A673 (cell line): ENCODE data around the gene OR4D11. TPM values are rescaled to one million over a fixed set of nuclear protein-coding genes. Genes with fewer than 3 reads are reported as not detected.

Source experiments
- BruUV-seq: library from RNA; stranded (reverse); fragments of 400-500 nt; replicated peaks from 2 replicates; lab custom pipeline; 2021; lab: Mats Ljungman, UMichigan
- CTCF ChIA-PET: fragments of 300-600 bp; sonication (Branson Sonifier 250); formaldehyde crosslinking; loops from one replicate; lab custom pipeline; 2022; ENCODE audit warnings: antibody characterized with exemption; lab: Charles Lee
- POLR2A ChIA-PET: fragments of 300-600 bp; sonication (Branson Sonifier 250); formaldehyde crosslinking; loops from one replicate; lab custom pipeline; 2022; ENCODE audit warnings: antibody characterized with exemption; ENCODE audit not compliant: low non-redundant PET; lab: Charles Lee
- DNase-seq: peaks from one replicate; pipeline ENCODE4 v3.0.0-alpha.2; 2015; ENCODE audit warnings: low spot score
- H3K27ac ChIP-seq: fragments of 200-600 bp; sonication (generic); 2 replicates; pipeline ENCODE4 v1.5.1; 2016; ENCODE audit warnings: mixed run types, low read depth, mild to moderate bottlenecking, mixed read lengths, antibody characterized with exemption, low read length; ENCODE audit not compliant: poor library complexity, severe bottlenecking
- H3K27me3 ChIP-seq: fragments of 200-600 bp; sonication (generic); replicated peaks from 2 replicates; pipeline ENCODE4 v1.6.1; 2017; ENCODE audit warnings: mixed run types, low read depth, mild to moderate bottlenecking, mixed read lengths, antibody characterized with exemption, low read length; ENCODE audit not compliant: insufficient read depth, poor library complexity
- H3K36me3 ChIP-seq: fragments of 200-600 bp; sonication (generic); 2 replicates; pipeline ENCODE4 v1.6.1; 2016; ENCODE audit warnings: mixed run types, mild to moderate bottlenecking, mixed read lengths, antibody characterized with exemption, low read length; ENCODE audit not compliant: insufficient read depth, poor library complexity, severe bottlenecking
- H3K4me1 ChIP-seq: fragments of 200-600 bp; sonication (generic); 2 replicates; pipeline ENCODE4 v1.6.1; 2017; ENCODE audit warnings: mixed run types, mild to moderate bottlenecking, mixed read lengths, antibody characterized with exemption, low read length; ENCODE audit not compliant: insufficient read depth, poor library complexity, severe bottlenecking
- H3K4me3 ChIP-seq: fragments of 200-600 bp; sonication (generic); 2 replicates; pipeline ENCODE4 v1.5.1; 2016; ENCODE audit warnings: low read depth, mixed run types, mild to moderate bottlenecking, mixed read lengths, low read length; ENCODE audit not compliant: poor library complexity, severe bottlenecking
- H3K9me3 ChIP-seq: fragments of 200-600 bp; sonication (generic); 2 replicates; pipeline ENCODE4 v1.6.1; 2016; ENCODE audit warnings: mixed run types, low read depth, mild to moderate bottlenecking, mixed read lengths, antibody characterized with exemption, low read length; ENCODE audit not compliant: poor library complexity, severe bottlenecking
- CTCF ChIP-seq: fragments of 300-800, 200-600 bp; sonication (generic); conservative IDR thresholded peaks from 2 replicates; pipeline ENCODE4 v1.5.1; 2017; ENCODE audit warnings: low read depth, mild to moderate bottlenecking, antibody characterized with exemption, low read length, moderate library complexity, mixed read lengths
- EZH2 ChIP-seq: fragments of 200-600 bp; sonication (generic); IDR thresholded peaks from 2 replicates; pipeline ENCODE4 v1.6.1; 2017; ENCODE audit warnings: borderline replicate concordance, low read depth, mild to moderate bottlenecking, mixed read lengths, antibody characterized with exemption, low read length; ENCODE audit not compliant: poor library complexity, severe bottlenecking
- intact Hi-C: fragments of 100-400 bp; cut with micrococcal nuclease; formaldehyde crosslinking; loops from one replicate; pipeline ENCODE4 v1.10.0; 2022; ENCODE audit not compliant: unreplicated experiment
- total RNA-seq: library from RNA; stranded (reverse); gene quantifications from 2 replicates; pipeline ENCODE4 v1.2.3, GENCODE V29; 2021

Gene OR4D11
- total RNA-seq, 1 experiment from 2014 or later, result not detected

- no peaks in the 10 kb centered on the region for H3K4me1 ChIP-seq
- no peak within 1 kb of the TSS for H3K27ac ChIP-seq
- POLR2A ChIA-PET, result no interaction called here
- BruUV-seq, result no TSS peak
- H3K27me3 ChIP-seq, result peaks cover 18% of the 10 kb centered on the region
- TF ChIP-seq CTCF (no peak), EZH2 (no peak)
- intact Hi-C loops, result no loop called here
- H3K9me3 ChIP-seq, result no peaks in the 10 kb centered on the region
- H3K36me3 ChIP-seq, result no peaks in the 10 kb centered on the region
- CTCF ChIA-PET, result no interaction called here
- no peak for DNase-seq
- no peak within 1 kb of the TSS for H3K4me3 ChIP-seq
These were observed 30.4 kb upstream of the OR4D11 start, which contains the start of gene OR4D10 for GRCh38 chr11:59473015-59473414. Gene OR4D10, plus strand, starts transcription at chr11:59473315. Its CDS starts 4,115 bp downstream, at chr11:59477430.

GRCh38 chr11:59475176-59475575, 28.2 kb upstream of the OR4D11 start:
- H3K27ac ChIP-seq, result no peak overlapping the region
- BruUV-seq, result no TSS peak
- ChIA-PET CTCF (no interaction called here), POLR2A (no interaction called here)
- H3K4me3 ChIP-seq, result no peak overlapping the region
- no peaks in the 10 kb centered on the region for H3K4me1 ChIP-seq
- no peak for DNase-seq
- intact Hi-C loops, result no loop called here
- no peaks in the 10 kb centered on the region for H3K9me3 ChIP-seq
- TF ChIP-seq EZH2, result no peak
- no peak for TF ChIP-seq CTCF
- H3K36me3 ChIP-seq, result no peaks in the 10 kb centered on the region
- H3K27me3 ChIP-seq, result peaks cover 29% of the 10 kb centered on the region

DNA sequence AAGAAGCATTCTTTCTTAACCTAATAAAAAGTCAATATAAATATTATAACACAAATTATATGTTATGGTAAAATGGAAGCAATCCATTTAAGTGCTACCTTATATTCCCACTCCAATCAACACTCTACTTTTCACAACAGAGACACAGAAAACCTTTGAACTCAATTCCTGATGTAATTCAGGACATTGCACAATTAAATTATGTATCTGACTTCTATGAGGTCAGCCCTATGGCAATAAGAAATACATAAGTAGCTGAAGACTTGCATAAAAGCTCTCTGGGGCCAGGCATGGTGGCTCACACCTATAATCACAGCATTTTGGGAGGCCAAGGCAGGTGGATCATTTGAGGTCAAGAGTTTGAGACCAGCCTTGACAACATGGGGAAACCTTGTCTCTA, 23.5 kb upstream of the OR4D11 start:
- no peaks in the 10 kb centered on the region for H3K36me3 ChIP-seq
- H3K27me3 ChIP-seq, result peaks cover 35% of the 10 kb centered on the region
- no peak for DNase-seq
- BruUV-seq, result no TSS peak
- POLR2A ChIA-PET, result interaction anchor here (0.6 kb wide), 1 partner anchor 308 kb away, joined by 3 read pairs; the partner anchor contains the start of gene DTX4
- intact Hi-C loops, result no loop called here
- TF ChIP-seq EZH2 (no peak), CTCF (no peak)
- H3K27ac ChIP-seq, result no peak overlapping the region
- CTCF ChIA-PET, result no interaction called here
- H3K4me1 ChIP-seq, result no peaks in the 10 kb centered on the region
- no peak overlapping the region for H3K4me3 ChIP-seq
- H3K9me3 ChIP-seq, result no peaks in the 10 kb centered on the region
